Right lobe of liver (tissue), 4 donors: Measurements from ENCODE around the gene ARHGAP8.

Source experiments
- POLR2A ChIP-seq: fragments of 450-650 bp; IDR thresholded peaks from one replicate; pipeline ENCODE4 v1.6.1; 2017; ENCODE audit warnings: antibody characterized with exemption, mild to moderate bottlenecking
- TF ChIP-seq, protein P1 (sequence below), 4 donors: fragments of 200-600 bp in 3 of 4; fragments of 450-650 bp in 1 of 4; IDR thresholded peaks; one replicate each; pipeline versions ENCODE4 v1.5.1 to v1.8.0; 2016 to 2022; ENCODE audit warnings: antibody characterized with exemption in 4 of 4, mild to moderate bottlenecking in 2 of 4
- donor health status: DM: no; HTN: no; CAD: no.
- donor health status: DM: no; HTN: no; CAD: no.
- donor health status: DM: no; HTN: yes; CAD: no.

DNA sequence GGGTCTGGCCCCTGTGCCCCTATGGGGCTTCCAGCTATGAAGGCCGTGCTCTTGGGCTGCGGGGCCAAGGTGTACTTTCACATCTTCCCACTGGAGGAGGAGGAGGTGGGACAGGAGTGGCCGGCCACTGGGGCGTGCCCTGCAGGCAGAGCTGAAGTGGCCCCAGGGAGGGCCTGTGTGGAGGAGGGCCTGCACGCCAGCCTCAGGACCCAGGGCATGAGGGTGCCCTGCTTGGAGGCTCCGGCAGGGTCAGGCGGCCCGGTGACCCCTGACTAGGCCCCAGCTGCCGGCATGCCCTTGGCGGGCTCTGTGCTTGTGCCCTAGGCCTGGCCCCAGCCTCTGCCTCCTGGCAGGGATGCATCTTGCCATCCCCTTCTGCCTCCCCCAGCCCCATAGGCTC, 45.2 kb upstream of the ARHGAP8 start:
- TF ChIP-seq, protein P1, sequence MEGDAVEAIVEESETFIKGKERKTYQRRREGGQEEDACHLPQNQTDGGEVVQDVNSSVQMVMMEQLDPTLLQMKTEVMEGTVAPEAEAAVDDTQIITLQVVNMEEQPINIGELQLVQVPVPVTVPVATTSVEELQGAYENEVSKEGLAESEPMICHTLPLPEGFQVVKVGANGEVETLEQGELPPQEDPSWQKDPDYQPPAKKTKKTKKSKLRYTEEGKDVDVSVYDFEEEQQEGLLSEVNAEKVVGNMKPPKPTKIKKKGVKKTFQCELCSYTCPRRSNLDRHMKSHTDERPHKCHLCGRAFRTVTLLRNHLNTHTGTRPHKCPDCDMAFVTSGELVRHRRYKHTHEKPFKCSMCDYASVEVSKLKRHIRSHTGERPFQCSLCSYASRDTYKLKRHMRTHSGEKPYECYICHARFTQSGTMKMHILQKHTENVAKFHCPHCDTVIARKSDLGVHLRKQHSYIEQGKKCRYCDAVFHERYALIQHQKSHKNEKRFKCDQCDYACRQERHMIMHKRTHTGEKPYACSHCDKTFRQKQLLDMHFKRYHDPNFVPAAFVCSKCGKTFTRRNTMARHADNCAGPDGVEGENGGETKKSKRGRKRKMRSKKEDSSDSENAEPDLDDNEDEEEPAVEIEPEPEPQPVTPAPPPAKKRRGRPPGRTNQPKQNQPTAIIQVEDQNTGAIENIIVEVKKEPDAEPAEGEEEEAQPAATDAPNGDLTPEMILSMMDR (IDR thresholded peaks at IDR 0.05), result no peak
- no peak for TF ChIP-seq POLR2A
